GM12878 (cell line): ENCODE measurements around the gene INSC. TPM values are rescaled to one million over a fixed set of nuclear protein-coding genes. Genes with fewer than 3 reads are reported as not detected.

Experiments used
- ATAC-seq: fragments of 200-7000 bp; cut with Tn5 transposase; 3 replicates; pipeline ENCODE4 v1.9.1; 2020; ENCODE audit warnings: mild to moderate bottlenecking, moderate library complexity
- BruUV-seq: library from RNA; stranded (reverse); fragments of 400-500 nt; replicated peaks from 2 replicates; lab custom pipeline; 2021; lab: Mats Ljungman, UMichigan
- CTCF ChIA-PET: fragments of 300-600 bp; sonication (Branson Sonifier 250); formaldehyde crosslinking; extraction: SDS; loops from one replicate; lab custom pipeline; 2021; ENCODE audit warnings: inconsistent platforms; lab: Yijun Ruan, JAX
- POLR2A ChIA-PET: fragments of 350-600 bp; formaldehyde crosslinking; extraction: SDS; loops from one replicate; lab custom pipeline; 2021; ENCODE audit warnings: inconsistent platforms; lab: Charles Lee
- RAD21 ChIA-PET: fragments of 300-600 bp; sonication (Branson Sonifier 250); formaldehyde crosslinking; loops from one replicate; lab custom pipeline; 2023; ENCODE audit warnings: antibody characterized with exemption; ENCODE audit not compliant: unreplicated experiment; lab: Charles Lee
- SMC1A ChIA-PET: fragments of 300-600 bp; sonication (Branson Sonifier 250); formaldehyde crosslinking; loops from one replicate; lab custom pipeline; 2023; ENCODE audit not compliant: unreplicated experiment, uncharacterized antibody; lab: Charles Lee
- DNase-seq: peaks from one replicate; pipeline ENCODE4 v3.0.0-alpha.2; 2011; ENCODE audit warnings: low read depth, low spot score
- FAIRE-seq: peaks from 3 replicates; lab custom pipeline; 2011; peaks lifted over from hg19 to GRCh38; lab: Jason Lieb, UNC
- H2AFZ ChIP-seq: 2 replicates; pipeline ENCODE4 v1.6.0; 2011; ENCODE audit warnings: low read depth, low read length, control low read depth; ENCODE audit not compliant: control insufficient read depth
- H3K27ac ChIP-seq: 2 replicates; pipeline ENCODE4 v1.5.1; 2011; ENCODE audit warnings: control low read depth; ENCODE audit not compliant: control insufficient read depth, insufficient read depth
- H3K27me3 ChIP-seq, 2 experiments: replicated peaks in 1 of 2; 2 replicates each; pipeline versions ENCODE4 v1.6.0 to v1.6.1; 2011; ENCODE audit warnings: low read length in 1 of 2; ENCODE audit not compliant: control insufficient read depth in 2 of 2, insufficient read depth in 2 of 2
- H3K36me3 ChIP-seq, 2 experiments: 2 replicates each; pipeline ENCODE4 v1.5.1; 2011; ENCODE audit warnings: low read length in 1 of 2; ENCODE audit not compliant: control insufficient read depth in 2 of 2, insufficient read depth in 2 of 2
- H3K4me1 ChIP-seq: 2 replicates; pipeline ENCODE4 v1.6.1; 2011; ENCODE audit warnings: mild to moderate bottlenecking, low read length, moderate library complexity, mixed read lengths; ENCODE audit not compliant: control insufficient read depth, insufficient read depth
- H3K4me2 ChIP-seq: 2 replicates; pipeline ENCODE4 v1.6.0; 2011; ENCODE audit warnings: control low read depth; ENCODE audit not compliant: control insufficient read depth, insufficient read depth
- H3K4me3 ChIP-seq: fragments of 200-600 bp; sonication (generic); 2 replicates; pipeline ENCODE4 v1.5.1; 2016
- H3K79me2 ChIP-seq: 2 replicates; pipeline ENCODE4 v1.6.0; 2011; ENCODE audit warnings: low read length; ENCODE audit not compliant: control insufficient read depth, insufficient read depth
- H3K9ac ChIP-seq: 2 replicates; pipeline ENCODE4 v1.8.0; 2011; ENCODE audit warnings: low read length, control low read depth, mixed read lengths; ENCODE audit not compliant: control insufficient read depth, insufficient read depth
- H3K9me3 ChIP-seq: replicated peaks from 3 replicates; pipeline ENCODE4 v1.5.1; 2011; ENCODE audit warnings: mild to moderate bottlenecking, low read length; ENCODE audit not compliant: control insufficient read depth, insufficient read depth
- H4K20me1 ChIP-seq: 2 replicates; pipeline ENCODE4 v1.6.0; 2011; ENCODE audit not compliant: control insufficient read depth, insufficient read depth
- ATF2 ChIP-seq: IDR thresholded peaks from 2 replicates; pipeline ENCODE4 v1.6.1; 2012; ENCODE audit warnings: low read length, inconsistent platforms
- BRCA1 ChIP-seq: IDR thresholded peaks from 2 replicates; pipeline ENCODE4 v1.6.1; 2011; ENCODE audit warnings: low read depth, low read length, improper control_type of control experiment
- CREB1 ChIP-seq: IDR thresholded peaks from 2 replicates; pipeline ENCODE4 v1.6.1; 2012; ENCODE audit warnings: low read depth, mild to moderate bottlenecking, inconsistent platforms
- GATAD2B ChIP-seq: fragments of 450-650 bp; conservative IDR thresholded peaks from 2 replicates; pipeline ENCODE4 v1.6.1; 2017; ENCODE audit warnings: low read depth, mild to moderate bottlenecking, moderate library complexity
- HCFC1 ChIP-seq: fragments of 150-350 bp; IDR thresholded peaks from 2 replicates; pipeline ENCODE4 v1.6.1; 2014; ENCODE audit warnings: low read length
- HDAC2 ChIP-seq: fragments of 200-600 bp; sonication (generic); IDR thresholded peaks from 2 replicates; pipeline ENCODE4 v1.6.1; 2017
- IRF4 ChIP-seq: IDR thresholded peaks from 2 replicates; pipeline ENCODE4 v1.6.1; 2011; ENCODE audit warnings: low read depth, low read length
- MTA2 ChIP-seq: fragments of 450-650 bp; IDR thresholded peaks from 2 replicates; pipeline ENCODE4 v1.6.1; 2016; ENCODE audit warnings: low read depth, mild to moderate bottlenecking, moderate library complexity
- RELA ChIP-seq: fragments of 450-650 bp; IDR thresholded peaks from 2 replicates; pipeline ENCODE4 v1.8.0; 2014; ENCODE audit warnings: borderline replicate concordance; ENCODE audit not compliant: partially characterized antibody
- SMC3 ChIP-seq: IDR thresholded peaks from 2 replicates; pipeline ENCODE4 v1.6.1; 2011; ENCODE audit warnings: low read length, improper control_type of control experiment, borderline replicate concordance
- SREBF2 ChIP-seq: IDR thresholded peaks from 2 replicates; pipeline ENCODE4 v1.6.1; 2012; ENCODE audit warnings: mild to moderate bottlenecking, low read length
- TCF7 ChIP-seq: IDR thresholded peaks from 2 replicates; pipeline ENCODE4 v1.6.1; 2014; ENCODE audit warnings: antibody characterized with exemption, borderline replicate concordance
- WRNIP1 ChIP-seq: IDR thresholded peaks from 2 replicates; pipeline ENCODE4 v1.6.1; 2011; ENCODE audit warnings: low read depth, low read length, improper control_type of control experiment, borderline replicate concordance
- ZBED1 ChIP-seq: IDR thresholded peaks from 2 replicates; pipeline ENCODE4 v1.6.1; 2016; ENCODE audit warnings: borderline replicate concordance
- WGBS: methylation state at CpG from one replicate; pipeline ENCODE4 v1.1.6; 2016; ENCODE audit warnings: low lambda C conversion rate; ENCODE audit not compliant: insufficient replicate concordance, insufficient coverage; ENCODE audit errors: missing lambda C conversion rate; 5-methylcytosine and 5-hydroxymethylcytosine counted together
- in situ Hi-C: fragments of 300-500 bp; cut with MboI; formaldehyde crosslinking; loops from 9 replicates; pipeline ENCODE4 v1.14.3; 2018; ENCODE audit warnings: mixed read lengths
- intact Hi-C: fragments of 100-400 bp; cut with micrococcal nuclease; formaldehyde crosslinking; loops from one replicate; pipeline ENCODE4 v1.14.2; 2022; ENCODE audit not compliant: unreplicated experiment
- polyA plus RNA-seq, 11 experiments: library from polyadenylated mRNA; depleted of rRNA in 4 of 11; unstranded in 6 of 11; stranded (reverse) in 5 of 11; fragments of >200 nt; fragmentation: Nextera tagmentation in 4 of 11; fragmentation: Illumina TruSeq in 1 of 11; extraction: Ambion mirVana in 4 of 11; extraction: Trizol in 1 of 11; gene quantifications; 1 replicate in 1 of 11; 2 replicates in 10 of 11; pipeline versions ENCODE4 v1.2.1 to v1.2.3, GENCODE V29; 2011 to 2016; ENCODE audit warnings: inconsistent platforms in 2 of 11, missing spikeins in 2 of 11, low read depth in 1 of 11
- total RNA-seq, 4 experiments: library from RNA; depleted of rRNA in 3 of 4; stranded (reverse); fragments of >200 nt in 3 of 4; fragmentation: Illumina TruSeq in 1 of 4; extraction: Trizol in 1 of 4; gene quantifications; 2 replicates each; pipeline versions ENCODE4 v1.2.1 to v1.2.3, GENCODE V29; 2013 to 2021
- TF ChIP-seq, protein P1 (sequence below): fragments of 450-650 bp; IDR thresholded peaks from 2 replicates; pipeline ENCODE4 v1.6.1; 2016; ENCODE audit warnings: mild to moderate bottlenecking
- TF ChIP-seq, protein P2 (sequence below): IDR thresholded peaks from 2 replicates; pipeline ENCODE4 v1.6.1; 2012; ENCODE audit warnings: low read depth, low read length, improper control_type of control experiment
- TF ChIP-seq, protein P3 (sequence below), 3 experiments: IDR thresholded peaks in 2 of 3; conservative IDR thresholded peaks in 1 of 3; 2 replicates each; pipeline ENCODE4 v1.5.1; 2011; ENCODE audit warnings: low read depth in 3 of 3, low read length in 3 of 3, mild to moderate bottlenecking in 3 of 3, control low read depth in 2 of 3, moderate library complexity in 2 of 3, inconsistent platforms in 1 of 3, mixed read lengths in 1 of 3; ENCODE audit not compliant: control insufficient read depth in 2 of 3, insufficient read depth in 1 of 3; ENCODE audit errors: extremely low read depth in 1 of 3
- TF ChIP-seq, protein P4 (sequence below): IDR thresholded peaks from 2 replicates; pipeline ENCODE4 v1.6.1; 2011; ENCODE audit warnings: low read depth, mild to moderate bottlenecking, low read length, moderate library complexity, borderline replicate concordance; ENCODE audit errors: extremely low read depth

INSC gene
- total and polyA plus RNA-seq, 10 of the 15 experiments (the other 5 are each of a cell fraction or from before 2014, with no cell fraction given): 0.13 to 0.33 TPM; not detected in 8

DNA sequence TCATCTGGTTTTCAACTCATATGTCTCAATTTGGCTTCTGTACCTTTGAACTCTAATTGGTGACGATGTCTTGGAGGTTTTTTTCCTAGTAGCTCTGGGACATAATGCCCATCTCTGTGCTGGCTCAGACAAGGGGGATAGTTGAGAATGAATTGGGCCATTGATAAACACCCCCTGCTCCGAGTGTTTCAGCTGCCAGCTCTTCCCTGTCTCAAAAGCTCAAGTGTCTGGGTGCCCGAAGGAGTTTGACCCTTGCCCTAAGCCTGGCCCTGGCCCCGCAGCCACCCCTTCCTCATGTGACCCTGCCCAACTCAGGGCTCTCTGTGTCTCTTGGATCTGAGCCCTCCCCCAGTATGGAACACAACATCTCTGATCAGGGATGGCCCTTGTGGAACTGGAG lies 3.0 kb downstream of the INSC start:
- Histone ChIP-seq H3K4me2 (no peak overlapping the region), H3K27me3 (no peaks in the 10 kb centered on the region), H4K20me1 (no peaks in the 10 kb centered on the region), H3K4me1 (peaks cover 18% of the 10 kb centered on the region), H3K4me3 (no peak overlapping the region), H3K9me3 (no peaks in the 10 kb centered on the region; the same call in 2 of the 3 replicates), H3K9ac (no peak overlapping the region), H3K27ac (no peak overlapping the region), H3K79me2 (no peaks in the 10 kb centered on the region), H3K36me3 (no peaks in the 10 kb centered on the region), H2AFZ (no peak overlapping the region)
- ChIA-PET SMC1A (interaction anchor here (1.5 kb wide), 1 partner anchor 28 kb away, joined by 3 read pairs; no protein-coding TSS in a partner anchor), POLR2A (no interaction called here), RAD21 (interaction anchor here (0.8 kb wide), 1 partner anchor 15 kb away, joined by 3 read pairs; no protein-coding TSS in a partner anchor), CTCF (interaction anchor here (1.2 to 2.2 kb wide), 5 partner anchors 13 to 210 kb away, joined by 3 to 8 read pairs (median 4); no protein-coding TSS in a partner anchor)
- TF ChIP-seq, protein P1, sequence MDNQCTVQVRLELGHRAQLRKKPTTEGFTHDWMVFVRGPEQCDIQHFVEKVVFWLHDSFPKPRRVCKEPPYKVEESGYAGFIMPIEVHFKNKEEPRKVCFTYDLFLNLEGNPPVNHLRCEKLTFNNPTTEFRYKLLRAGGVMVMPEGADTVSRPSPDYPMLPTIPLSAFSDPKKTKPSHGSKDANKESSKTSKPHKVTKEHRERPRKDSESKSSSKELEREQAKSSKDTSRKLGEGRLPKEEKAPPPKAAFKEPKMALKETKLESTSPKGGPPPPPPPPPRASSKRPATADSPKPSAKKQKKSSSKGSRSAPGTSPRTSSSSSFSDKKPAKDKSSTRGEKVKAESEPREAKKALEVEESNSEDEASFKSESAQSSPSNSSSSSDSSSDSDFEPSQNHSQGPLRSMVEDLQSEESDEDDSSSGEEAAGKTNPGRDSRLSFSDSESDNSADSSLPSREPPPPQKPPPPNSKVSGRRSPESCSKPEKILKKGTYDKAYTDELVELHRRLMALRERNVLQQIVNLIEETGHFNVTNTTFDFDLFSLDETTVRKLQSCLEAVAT: no peak
- TF ChIP-seq ATF2: no peak
- no peak for TF ChIP-seq HCFC1
- TF ChIP-seq HDAC2: no peak
- TF ChIP-seq MTA2: no peak
- TF ChIP-seq, protein P2, sequence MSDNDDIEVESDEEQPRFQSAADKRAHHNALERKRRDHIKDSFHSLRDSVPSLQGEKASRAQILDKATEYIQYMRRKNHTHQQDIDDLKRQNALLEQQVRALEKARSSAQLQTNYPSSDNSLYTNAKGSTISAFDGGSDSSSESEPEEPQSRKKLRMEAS: no peak
- TF ChIP-seq BRCA1: no peak
- TF ChIP-seq WRNIP1: no peak
- no peak for TF ChIP-seq TCF7
- TF ChIP-seq, protein P3, sequence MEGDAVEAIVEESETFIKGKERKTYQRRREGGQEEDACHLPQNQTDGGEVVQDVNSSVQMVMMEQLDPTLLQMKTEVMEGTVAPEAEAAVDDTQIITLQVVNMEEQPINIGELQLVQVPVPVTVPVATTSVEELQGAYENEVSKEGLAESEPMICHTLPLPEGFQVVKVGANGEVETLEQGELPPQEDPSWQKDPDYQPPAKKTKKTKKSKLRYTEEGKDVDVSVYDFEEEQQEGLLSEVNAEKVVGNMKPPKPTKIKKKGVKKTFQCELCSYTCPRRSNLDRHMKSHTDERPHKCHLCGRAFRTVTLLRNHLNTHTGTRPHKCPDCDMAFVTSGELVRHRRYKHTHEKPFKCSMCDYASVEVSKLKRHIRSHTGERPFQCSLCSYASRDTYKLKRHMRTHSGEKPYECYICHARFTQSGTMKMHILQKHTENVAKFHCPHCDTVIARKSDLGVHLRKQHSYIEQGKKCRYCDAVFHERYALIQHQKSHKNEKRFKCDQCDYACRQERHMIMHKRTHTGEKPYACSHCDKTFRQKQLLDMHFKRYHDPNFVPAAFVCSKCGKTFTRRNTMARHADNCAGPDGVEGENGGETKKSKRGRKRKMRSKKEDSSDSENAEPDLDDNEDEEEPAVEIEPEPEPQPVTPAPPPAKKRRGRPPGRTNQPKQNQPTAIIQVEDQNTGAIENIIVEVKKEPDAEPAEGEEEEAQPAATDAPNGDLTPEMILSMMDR (IDR thresholded peaks at IDR 0.05 in 2 of 3, conservative IDR thresholded peaks at IDR 0.05 in 1 of 3; ENCODE audit: control insufficient read depth in 2 of 3, extremely low read depth in 1 of 3, insufficient read depth in 1 of 3, low read depth in 3 of 3, low read length in 3 of 3): no peak
- TF ChIP-seq, protein P4, sequence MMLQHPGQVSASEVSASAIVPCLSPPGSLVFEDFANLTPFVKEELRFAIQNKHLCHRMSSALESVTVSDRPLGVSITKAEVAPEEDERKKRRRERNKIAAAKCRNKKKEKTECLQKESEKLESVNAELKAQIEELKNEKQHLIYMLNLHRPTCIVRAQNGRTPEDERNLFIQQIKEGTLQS: no peak
- no peak for TF ChIP-seq CREB1
- no peak for TF ChIP-seq RELA
- TF ChIP-seq SREBF2: no peak
- TF ChIP-seq ZBED1: no peak
- no peak for TF ChIP-seq SMC3
- TF ChIP-seq IRF4: no peak
- TF ChIP-seq GATAD2B: no peak
- ATAC-seq (no peak), FAIRE-seq (no peak), DNase-seq (no peak)
- no TSS peak for BruUV-seq
- in situ Hi-C loops: no loop called here
- WGBS: 46% methylated on average over 4 of the region's 4 CpGs
- intact Hi-C loops: no loop called here
